ENCODE measurements around the gene APBB2.

- TF ChIP-seq CTCF (IDR thresholded peaks at IDR 0.05) (no peak), POLR2A (IDR thresholded peaks at IDR 0.05) (no peak)
Observed at GRCh38 chr4:40812856-40813255, 401.5 kb downstream of the APBB2 start.

Measured in heart left ventricle (tissue), 13 donors.